ENCODE data around the gene NDUFV2. TPM values are rescaled to one million over a fixed set of nuclear protein-coding genes. Genes with fewer than 3 reads are reported as not detected.

NDUFV2 gene
- total RNA-seq, 1 experiment from 2014 or later, result 192 TPM

DNA sequence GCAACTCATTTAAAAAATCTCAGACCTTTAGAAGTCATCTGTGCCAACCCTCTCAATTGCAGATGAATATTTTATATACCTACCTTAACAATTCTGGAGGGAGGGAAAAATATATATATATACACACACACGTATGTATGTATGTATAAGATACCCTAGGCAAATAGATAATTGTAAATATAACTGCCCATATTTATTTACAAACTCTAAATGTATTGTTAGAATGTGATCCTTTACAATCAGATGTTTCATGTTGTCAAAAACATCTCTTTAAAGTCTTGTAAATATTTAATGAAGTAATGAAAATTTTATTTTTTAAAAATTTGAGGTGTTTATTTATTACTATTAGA is 45.7 kb downstream of the NDUFV2 start:
- CTCF ChIA-PET, result interaction anchor here (0.7 to 2.8 kb wide), 7 partner anchors 10 to 1240 kb away, joined by 3 to 10 read pairs (median 4); partner anchors contain the start of gene NDUFV2

DNA sequence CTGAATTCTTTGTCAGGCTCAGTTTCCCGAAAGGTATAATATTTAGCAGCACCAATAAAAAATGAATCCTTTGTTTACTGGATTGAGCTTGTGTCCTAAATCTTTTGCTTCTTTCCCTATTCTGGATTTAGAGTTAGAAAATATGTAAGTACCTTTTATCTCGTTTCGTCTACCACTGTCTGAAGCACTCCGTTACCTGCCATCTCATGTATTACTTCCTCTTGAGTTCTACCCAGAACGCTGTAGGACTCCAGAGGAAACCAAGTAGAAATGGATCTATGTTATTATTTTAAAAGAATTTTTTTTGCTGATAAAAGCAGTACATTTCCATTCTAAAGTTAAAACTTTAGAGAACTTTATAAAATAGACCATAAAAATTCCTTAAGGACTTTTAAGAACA is 47.6 kb downstream of the NDUFV2 start:
- CTCF ChIA-PET, result interaction anchor here (0.6 kb wide), 1 partner anchor 73 kb away, joined by 3 read pairs; no protein-coding TSS in a partner anchor
- TF ChIP-seq, protein P1, sequence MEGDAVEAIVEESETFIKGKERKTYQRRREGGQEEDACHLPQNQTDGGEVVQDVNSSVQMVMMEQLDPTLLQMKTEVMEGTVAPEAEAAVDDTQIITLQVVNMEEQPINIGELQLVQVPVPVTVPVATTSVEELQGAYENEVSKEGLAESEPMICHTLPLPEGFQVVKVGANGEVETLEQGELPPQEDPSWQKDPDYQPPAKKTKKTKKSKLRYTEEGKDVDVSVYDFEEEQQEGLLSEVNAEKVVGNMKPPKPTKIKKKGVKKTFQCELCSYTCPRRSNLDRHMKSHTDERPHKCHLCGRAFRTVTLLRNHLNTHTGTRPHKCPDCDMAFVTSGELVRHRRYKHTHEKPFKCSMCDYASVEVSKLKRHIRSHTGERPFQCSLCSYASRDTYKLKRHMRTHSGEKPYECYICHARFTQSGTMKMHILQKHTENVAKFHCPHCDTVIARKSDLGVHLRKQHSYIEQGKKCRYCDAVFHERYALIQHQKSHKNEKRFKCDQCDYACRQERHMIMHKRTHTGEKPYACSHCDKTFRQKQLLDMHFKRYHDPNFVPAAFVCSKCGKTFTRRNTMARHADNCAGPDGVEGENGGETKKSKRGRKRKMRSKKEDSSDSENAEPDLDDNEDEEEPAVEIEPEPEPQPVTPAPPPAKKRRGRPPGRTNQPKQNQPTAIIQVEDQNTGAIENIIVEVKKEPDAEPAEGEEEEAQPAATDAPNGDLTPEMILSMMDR (IDR thresholded peaks at IDR 0.05; ENCODE audit: unreplicated experiment), result no peak
- POLR2A ChIA-PET, result interaction anchor here (1.0 to 1.9 kb wide), 5 partner anchors 12 to 48 kb away, joined by 4 to 10 read pairs (median 5); partner anchors contain the start of gene ANKRD12

More for the DNA sequence above, 45.7 kb downstream of the NDUFV2 start:
- DNase-seq (ENCODE audit: unreplicated experiment), result no peak
- intact Hi-C loops (cut with micrococcal nuclease), result loop anchor here (1.0 to 5.0 kb wide), 6 partner anchors 75 to 496 kb away; partner anchors contain the start of gene RALBP1
- Mint-ChIP-seq H3K4me3 (ENCODE audit: unreplicated experiment) (no peak overlapping the region), H3K9me3 (ENCODE audit: unreplicated experiment) (no peaks in the 10 kb centered on the region), H3K27ac (ENCODE audit: low read depth, unreplicated experiment) (peak overlapping the region; percentile 66), H3K36me3 (ENCODE audit: insufficient read depth, unreplicated experiment) (peaks cover 8% of the 10 kb centered on the region), H3K27me3 (ENCODE audit: insufficient read depth, unreplicated experiment) (no peaks in the 10 kb centered on the region), H3K4me1 (ENCODE audit: insufficient read depth, unreplicated experiment) (peaks cover 29% of the 10 kb centered on the region)
- BruUV-seq (replicated peaks), result no TSS peak
- POLR2A ChIA-PET, result interaction anchor here (0.6 to 2.8 kb wide), 6 partner anchors 11 to 151 kb away, joined by 3 to 62 read pairs (median 14); partner anchors contain the start of gene ANKRD12
- TF ChIP-seq, protein P1 (IDR thresholded peaks at IDR 0.05; ENCODE audit: unreplicated experiment), result no peak

DNA sequence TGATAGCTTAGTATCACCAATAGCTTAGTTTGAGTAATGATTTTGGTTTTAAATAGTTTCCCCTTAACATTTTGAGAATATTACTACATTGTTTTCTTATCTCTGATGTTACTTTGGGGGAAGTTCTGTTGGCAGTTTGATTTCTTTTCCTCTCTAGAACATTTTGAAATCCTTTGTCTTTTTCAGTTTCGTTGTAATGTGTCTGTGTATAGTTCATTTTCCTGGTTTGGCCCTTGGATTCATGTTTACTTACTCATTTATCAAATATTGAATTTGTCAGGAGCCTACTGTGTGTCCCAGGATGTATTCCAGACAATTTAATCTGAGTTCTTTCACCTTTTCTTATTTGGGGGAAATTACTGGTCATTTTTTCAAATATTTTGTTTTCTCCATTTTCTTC is 50.8 kb downstream of the NDUFV2 start:
- intact Hi-C loops (cut with micrococcal nuclease), result no loop called here
- TF ChIP-seq, protein P1 (IDR thresholded peaks at IDR 0.05; ENCODE audit: unreplicated experiment), result no peak
- ChIA-PET CTCF (interaction anchor here (0.6 to 1.4 kb wide), 5 partner anchors 11 to 516 kb away, joined by 3 to 5 read pairs (median 3); no protein-coding TSS in a partner anchor), POLR2A (no interaction called here)
- Mint-ChIP-seq H3K4me1 (ENCODE audit: insufficient read depth, unreplicated experiment) (peaks cover 13% of the 10 kb centered on the region), H3K9me3 (ENCODE audit: unreplicated experiment) (no peaks in the 10 kb centered on the region), H3K4me3 (ENCODE audit: unreplicated experiment) (no peak overlapping the region), H3K36me3 (ENCODE audit: insufficient read depth, unreplicated experiment) (no peaks in the 10 kb centered on the region), H3K27ac (ENCODE audit: low read depth, unreplicated experiment) (no peak overlapping the region), H3K27me3 (ENCODE audit: insufficient read depth, unreplicated experiment) (no peaks in the 10 kb centered on the region)
- DNase-seq (ENCODE audit: unreplicated experiment), result no peak
- BruUV-seq (replicated peaks), result no TSS peak

More for the DNA sequence above, 47.6 kb downstream of the NDUFV2 start:
- BruUV-seq (replicated peaks), result no TSS peak
- H3K27me3 Mint-ChIP-seq (ENCODE audit: insufficient read depth, unreplicated experiment), result no peaks in the 10 kb centered on the region
- H3K9me3 Mint-ChIP-seq (ENCODE audit: unreplicated experiment), result no peaks in the 10 kb centered on the region
- no peak overlapping the region for H3K27ac Mint-ChIP-seq (ENCODE audit: low read depth, unreplicated experiment)
- peaks cover 34% of the 10 kb centered on the region for H3K4me1 Mint-ChIP-seq (ENCODE audit: insufficient read depth, unreplicated experiment)
- DNase-seq (ENCODE audit: unreplicated experiment), result no peak
- peaks cover 8% of the 10 kb centered on the region for H3K36me3 Mint-ChIP-seq (ENCODE audit: insufficient read depth, unreplicated experiment)
- no peak overlapping the region for H3K4me3 Mint-ChIP-seq (ENCODE audit: unreplicated experiment)
- intact Hi-C loops (cut with micrococcal nuclease), result no loop called here

DNA sequence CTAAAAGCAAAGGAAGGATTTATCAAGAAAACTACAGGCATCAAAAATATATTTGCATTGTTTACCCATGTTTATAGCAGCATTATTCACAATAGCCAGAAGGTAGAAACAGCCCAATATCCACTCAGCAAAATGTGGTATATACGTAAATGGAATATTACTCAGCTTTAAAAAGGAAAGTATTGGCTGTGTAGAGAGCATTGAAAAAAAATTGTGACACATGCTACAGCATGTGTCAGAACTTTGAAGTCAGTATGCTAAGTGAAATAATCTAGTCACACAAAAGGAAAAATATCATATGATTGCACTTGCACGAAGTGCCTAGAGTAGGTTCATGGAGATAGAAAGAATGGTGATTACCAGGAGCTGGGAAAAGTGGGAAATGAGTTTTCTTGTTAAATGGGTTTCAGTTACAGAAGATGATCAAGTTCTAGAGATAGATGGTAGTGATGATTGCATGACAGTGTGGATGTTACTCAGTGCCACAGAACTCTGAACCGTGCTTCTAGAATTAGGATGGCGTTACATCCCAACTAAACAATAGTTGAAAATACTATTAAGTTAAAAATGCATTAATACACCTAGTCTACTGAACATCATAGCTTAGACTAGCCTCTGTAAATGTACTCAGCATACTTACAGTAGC is 54.2 kb downstream of the NDUFV2 start:
- CTCF ChIA-PET, result interaction anchor here (0.6 kb wide), 2 partner anchors 10 to 1579 kb away, joined by 3 to 4 read pairs; no protein-coding TSS in a partner anchor
- Mint-ChIP-seq H3K4me3 (ENCODE audit: unreplicated experiment) (no peak overlapping the region), H3K27me3 (ENCODE audit: insufficient read depth, unreplicated experiment) (no peaks in the 10 kb centered on the region), H3K9me3 (ENCODE audit: unreplicated experiment) (no peaks in the 10 kb centered on the region), H3K36me3 (ENCODE audit: insufficient read depth, unreplicated experiment) (no peaks in the 10 kb centered on the region), H3K4me1 (ENCODE audit: insufficient read depth, unreplicated experiment) (peaks cover 14% of the 10 kb centered on the region), H3K27ac (ENCODE audit: low read depth, unreplicated experiment) (peak overlapping the region; percentile 68)
- no peak for DNase-seq (ENCODE audit: unreplicated experiment)
- intact Hi-C loops (cut with micrococcal nuclease), result no loop called here
- POLR2A ChIA-PET, result interaction anchor here (0.5 to 1.0 kb wide), 6 partner anchors 15 to 295 kb away, joined by 3 to 4 read pairs (median 3); no protein-coding TSS in a partner anchor
- TF ChIP-seq, protein P1 (IDR thresholded peaks at IDR 0.05; ENCODE audit: unreplicated experiment), result no peak
- no TSS peak for BruUV-seq (replicated peaks)
